Measurements from ENCODE around the gene LSM10.

GRCh38 chr1:36354486-36354885 is 43.2 kb downstream of the LSM10 start:
- TF ChIP-seq POLR2A (IDR thresholded peaks at IDR 0.05) (no peak), CTCF (IDR thresholded peaks at IDR 0.05) (no peak)

Data from lower leg skin (tissue), 3 donors.